A549 (cell line): ENCODE measurements around the gene PDS5B. TPM values are rescaled to one million over a fixed set of nuclear protein-coding genes. Genes with fewer than 3 reads are reported as not detected.

Source experiments
- ATAC-seq, 2 experiments: fragments of 200-7000 bp in 1 of 2; fragments of >200 bp in 1 of 2; cut with Nextera tagmentation in 1 of 2; cut with Tn5 transposase in 1 of 2; 3 replicates each; pipeline versions ENCODE4 v1.8.0 to v1.9.1; 2018 to 2020; ENCODE audit warnings: mild to moderate bottlenecking in 1 of 2, moderate library complexity in 1 of 2
- CTCF ChIA-PET: fragments of 300-600 bp; sonication (Branson Sonifier 250); formaldehyde crosslinking; extraction: SDS; loops from one replicate; lab custom pipeline; 2021; ENCODE audit warnings: antibody characterized with exemption, inconsistent platforms; lab: Yijun Ruan, JAX
- POLR2A ChIA-PET: fragments of 350-600 bp; formaldehyde crosslinking; extraction: SDS; loops from one replicate; lab custom pipeline; 2021; ENCODE audit warnings: antibody characterized with exemption, inconsistent platforms; lab: Yijun Ruan, JAX
- DNase-seq, 2 experiments: peaks; one replicate each; pipeline versions ENCODE4 v3.0.0 to v3.0.0-alpha.2; 2011 to 2016; ENCODE audit warnings: low read depth in 1 of 2, low spot score in 1 of 2
- FAIRE-seq: peaks from 2 replicates; lab custom pipeline; 2011; peaks lifted over from hg19 to GRCh38; lab: Jason Lieb, UNC
- H3K27ac ChIP-seq, 2 experiments: fragments of >200 bp; sonication (Bioruptor Twin); formaldehyde crosslinking; 3 replicates each; pipeline ENCODE4 v1.5.1; 2016 to 2017
- H3K4me1 ChIP-seq: fragments of >200 bp; sonication (Bioruptor Twin); formaldehyde crosslinking; 3 replicates; pipeline ENCODE4 v1.6.1; 2016
- H3K4me2 ChIP-seq: fragments of >200 bp; sonication (Bioruptor Twin); formaldehyde crosslinking; 3 replicates; pipeline ENCODE4 v1.6.1; 2016
- H3K4me3 ChIP-seq: fragments of >200 bp; sonication (Bioruptor Twin); formaldehyde crosslinking; 3 replicates; pipeline ENCODE4 v1.5.1; 2016
- H3K9me3 ChIP-seq: fragments of >200 bp; sonication (Bioruptor Twin); formaldehyde crosslinking; 3 replicates; pipeline ENCODE4 v1.6.1; 2016
- CHD2 ChIP-seq: fragments of 150-350 bp; IDR thresholded peaks from 2 replicates; pipeline ENCODE4 v1.6.1; 2014; ENCODE audit warnings: low read length; ENCODE audit not compliant: partially characterized antibody
- CHD4 ChIP-seq: fragments of 200-600 bp; sonication (generic); IDR thresholded peaks from 2 replicates; pipeline ENCODE4 v1.6.1; 2016; ENCODE audit warnings: antibody characterized with exemption, mild to moderate bottlenecking, borderline replicate concordance
- CTCF ChIP-seq: fragments of >200 bp; sonication (Bioruptor Twin); formaldehyde crosslinking; IDR thresholded peaks from 3 replicates; pipeline ENCODE4 v1.5.1; 2016
- EHF ChIP-seq: fragments of 250-450 bp; sonication (Bioruptor Pico); IDR thresholded peaks from 2 replicates; pipeline ENCODE4 v1.5.0; 2020; ENCODE audit warnings: mild to moderate bottlenecking
- HDAC2 ChIP-seq: fragments of 200-600 bp; sonication (generic); IDR thresholded peaks from 2 replicates; pipeline ENCODE4 v1.6.1; 2016
- HEYL ChIP-seq: fragments of 250-450 bp; sonication (Bioruptor Pico); IDR thresholded peaks from 2 replicates; pipeline ENCODE4 v1.8.0; 2021; ENCODE audit warnings: mild to moderate bottlenecking, moderate library complexity
- HOXA7 ChIP-seq: fragments of 250-450 bp; sonication (Bioruptor Pico); IDR thresholded peaks from 2 replicates; pipeline ENCODE4 v1.5.0; 2020; ENCODE audit warnings: mild to moderate bottlenecking, moderate library complexity
- HOXB5 ChIP-seq: fragments of 250-450 bp; sonication (Bioruptor Pico); IDR thresholded peaks from 2 replicates; pipeline ENCODE4 v1.5.0; 2020; ENCODE audit warnings: mild to moderate bottlenecking, moderate library complexity
- KDM1A ChIP-seq: fragments of 200-600 bp; sonication (generic); IDR thresholded peaks from 2 replicates; pipeline ENCODE4 v1.6.1; 2016; ENCODE audit warnings: low read depth, mild to moderate bottlenecking
- MAZ ChIP-seq: fragments of 150-350 bp; IDR thresholded peaks from 2 replicates; pipeline ENCODE4 v1.6.1; 2014; ENCODE audit warnings: antibody characterized with exemption, low read depth, low read length, borderline replicate concordance
- NPAS2 ChIP-seq: fragments of 250-450 bp; sonication (Bioruptor Pico); IDR thresholded peaks from 2 replicates; pipeline ENCODE4 v1.8.0; 2022; ENCODE audit warnings: mild to moderate bottlenecking, moderate library complexity, borderline replicate concordance
- NR3C1 ChIP-seq: fragments of >200 bp; sonication (Bioruptor Twin); formaldehyde crosslinking; IDR thresholded peaks from 3 replicates; pipeline ENCODE4 v1.6.1; 2017
- POLR2A ChIP-seq: IDR thresholded peaks from 2 replicates; pipeline ENCODE4 v1.6.1; 2012; ENCODE audit warnings: mild to moderate bottlenecking, low read length
- RAD21 ChIP-seq, 2 experiments: fragments of >200 bp in 1 of 2; sonication (Bioruptor Twin) in 1 of 2; formaldehyde crosslinking in 1 of 2; IDR thresholded peaks in 1 of 2; conservative IDR thresholded peaks in 1 of 2; 2 replicates in 1 of 2; 3 replicates in 1 of 2; pipeline ENCODE4 v1.6.1; 2012 to 2018; ENCODE audit warnings: inconsistent platforms in 1 of 2
- RFX5 ChIP-seq: fragments of 450-650 bp; IDR thresholded peaks from 2 replicates; pipeline ENCODE4 v1.7.1; 2014; ENCODE audit warnings: antibody characterized with exemption, mild to moderate bottlenecking, moderate library complexity
- RNF2 ChIP-seq: fragments of 200-600 bp; sonication (generic); IDR thresholded peaks from 2 replicates; pipeline ENCODE4 v1.6.1; 2016; ENCODE audit warnings: low read depth, mild to moderate bottlenecking, antibody characterized with exemption, moderate library complexity, borderline replicate concordance
- TFCP2L1 ChIP-seq: fragments of 250-450 bp; sonication (Bioruptor Pico); IDR thresholded peaks from 2 replicates; pipeline ENCODE4 v1.5.0; 2021; ENCODE audit warnings: mild to moderate bottlenecking
- TP53 ChIP-seq: fragments of 250-450 bp; sonication (Bioruptor Pico); IDR thresholded peaks from 2 replicates; pipeline ENCODE4 v1.5.0; 2021; ENCODE audit warnings: mild to moderate bottlenecking, moderate library complexity
- ZC3H11A ChIP-seq: fragments of 450-650 bp; IDR thresholded peaks from 2 replicates; pipeline ENCODE4 v1.6.1; 2014; ENCODE audit warnings: antibody characterized with exemption, mild to moderate bottlenecking
- ZFP36 ChIP-seq: fragments of 450-650 bp; IDR thresholded peaks from 2 replicates; pipeline ENCODE4 v1.6.1; 2014; ENCODE audit warnings: borderline replicate concordance; ENCODE audit not compliant: partially characterized antibody
- ZNF302 ChIP-seq: fragments of 250-450 bp; sonication (Bioruptor Pico); IDR thresholded peaks from 2 replicates; pipeline ENCODE4 v1.9.0; 2021; ENCODE audit warnings: inconsistent platforms, mild to moderate bottlenecking, moderate library complexity
- WGBS: methylation state at CpG from one replicate; pipeline ENCODE4 v1.1.6; 2017; ENCODE audit errors: missing lambda C conversion rate; 5-methylcytosine and 5-hydroxymethylcytosine counted together
- polyA plus RNA-seq, 4 experiments: library from polyadenylated mRNA; depleted of rRNA in 3 of 4; stranded (reverse); fragments of >200 nt; fragmentation: RNase III in 1 of 4; extraction: RNeasy Plus Mini Kit Qiagen cat#74134 plus additional on column Dnase treatment in 1 of 4; gene quantifications; 2 replicates in 3 of 4; 3 replicates in 1 of 4; pipeline ENCODE4 v1.2.3, GENCODE V29; 2011 to 2017
- TF ChIP-seq, protein P1 (sequence below): fragments of >200 bp; sonication (Bioruptor Twin); formaldehyde crosslinking; IDR thresholded peaks from 2 replicates; pipeline ENCODE4 v1.6.1; 2016
- TF ChIP-seq, protein P2 (sequence below): fragments of 450-650 bp; IDR thresholded peaks from 2 replicates; pipeline ENCODE4 v1.6.1; 2014; ENCODE audit warnings: antibody characterized with exemption

The PDS5B gene
- polyA plus RNA-seq, 2 of the 4 experiments (the other 2 are of a cell fraction), result 10.6 to 16.0 TPM

DNA sequence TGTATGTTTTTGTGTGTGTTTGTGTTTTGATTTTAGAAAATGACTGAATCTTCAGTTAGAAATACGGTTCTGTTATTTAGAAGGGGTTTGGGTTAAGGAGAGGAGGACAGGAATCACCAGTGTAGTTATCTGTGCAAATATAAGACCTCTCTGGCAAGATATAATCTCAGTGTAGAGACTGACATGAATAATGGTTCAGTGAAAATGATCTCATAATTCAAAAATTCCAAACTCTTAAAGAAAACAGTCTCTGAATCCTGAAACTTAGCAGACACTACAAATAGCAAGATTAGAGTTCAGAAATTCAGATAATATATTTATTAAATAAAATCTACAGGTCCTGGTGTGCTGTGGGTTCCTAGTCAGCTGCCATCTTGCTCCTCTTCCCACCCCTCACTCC, 73.5 kb downstream of the PDS5B start:
- H3K4me1 ChIP-seq, result no peaks in the 10 kb centered on the region; the same call in 2 of the 3 replicates
- 81% methylated on average over 1 of the region's 1 CpG for WGBS
- H3K4me2 ChIP-seq, result no peak overlapping the region
- peaks cover 10% of the 10 kb centered on the region; the same call in 2 of the 3 replicates for H3K9me3 ChIP-seq
- no peak overlapping the region for H3K4me3 ChIP-seq
- FAIRE-seq (no peak), DNase-seq (no peak), ATAC-seq (no peak)
- ChIA-PET POLR2A (no interaction called here), CTCF (interaction anchor here (0.9 to 2.5 kb wide), 4 partner anchors 9 to 74 kb away, joined by 4 to 10 read pairs (median 6); partner anchors contain the start of gene PDS5B)
- TF ChIP-seq HOXB5 (CRISPR knock-in tag) (no peak), RAD21 (conservative IDR thresholded peaks at IDR 0.05 in 1 of 2, IDR thresholded peaks at IDR 0.05 in 1 of 2) (no peak), TFCP2L1 (CRISPR knock-in tag) (no peak), CHD2 (no peak), HDAC2 (no peak), TP53 (CRISPR knock-in tag) (no peak), KDM1A (no peak), NR3C1 (no peak), HEYL (no peak), CHD4 (no peak), RFX5 (no peak), RNF2 (no peak), CTCF (no peak), ZFP36 (no peak), NPAS2 (CRISPR knock-in tag) (no peak), MAZ (no peak), ZNF302 (no peak), EHF (CRISPR knock-in tag) (no peak), ZC3H11A (no peak)
- no peak overlapping the region for H3K27ac ChIP-seq

GRCh38 chr13:32660227-32660626, 74.0 kb downstream of the PDS5B start:
- peaks cover 10% of the 10 kb centered on the region; the same call in 2 of the 3 replicates for H3K9me3 ChIP-seq
- TF ChIP-seq, protein P1, sequence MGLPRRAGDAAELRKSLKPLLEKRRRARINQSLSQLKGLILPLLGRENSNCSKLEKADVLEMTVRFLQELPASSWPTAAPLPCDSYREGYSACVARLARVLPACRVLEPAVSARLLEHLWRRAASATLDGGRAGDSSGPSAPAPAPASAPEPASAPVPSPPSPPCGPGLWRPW, result no peak
- TF ChIP-seq HOXA7 (CRISPR knock-in tag), result no peak
- no peak for TF ChIP-seq CHD4
- no peak for FAIRE-seq
- ATAC-seq, result no peak
- H3K4me3 ChIP-seq, result no peak overlapping the region
- 100% methylated on average over 1 of the region's 2 CpGs for WGBS
- ChIA-PET POLR2A (no interaction called here), CTCF (interaction anchor here (0.9 to 2.5 kb wide), 4 partner anchors 9 to 74 kb away, joined by 4 to 10 read pairs (median 6); partner anchors contain the start of gene PDS5B)
- no peak overlapping the region for H3K4me2 ChIP-seq
- no peaks in the 10 kb centered on the region; the same call in 2 of the 3 replicates for H3K4me1 ChIP-seq
- H3K27ac ChIP-seq, result no peak overlapping the region
- no peak for DNase-seq

GRCh38 chr13:32661685-32662084, 75.4 kb downstream of the PDS5B start:
- DNase-seq (no peak), FAIRE-seq (no peak), ATAC-seq (no peak)
- ChIA-PET POLR2A (no interaction called here), CTCF (interaction anchor here (1.3 to 2.5 kb wide), 2 partner anchors 11 to 74 kb away, joined by 5 to 10 read pairs; no protein-coding TSS in a partner anchor)
- Histone ChIP-seq H3K27ac (no peak overlapping the region), H3K4me2 (no peak overlapping the region), H3K4me1 (no peaks in the 10 kb centered on the region; the same call in 2 of the 3 replicates), H3K4me3 (no peak overlapping the region), H3K9me3 (no peaks in the 10 kb centered on the region)
- TF ChIP-seq POLR2A, result no peak
- TF ChIP-seq, protein P2, sequence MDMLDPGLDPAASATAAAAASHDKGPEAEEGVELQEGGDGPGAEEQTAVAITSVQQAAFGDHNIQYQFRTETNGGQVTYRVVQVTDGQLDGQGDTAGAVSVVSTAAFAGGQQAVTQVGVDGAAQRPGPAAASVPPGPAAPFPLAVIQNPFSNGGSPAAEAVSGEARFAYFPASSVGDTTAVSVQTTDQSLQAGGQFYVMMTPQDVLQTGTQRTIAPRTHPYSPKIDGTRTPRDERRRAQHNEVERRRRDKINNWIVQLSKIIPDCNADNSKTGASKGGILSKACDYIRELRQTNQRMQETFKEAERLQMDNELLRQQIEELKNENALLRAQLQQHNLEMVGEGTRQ, result no peak
